Uterus (tissue), 2 donors: Measurements from ENCODE around the gene CUBN.

ENCODE experiments used
- POLR2A ChIP-seq, 2 donors: fragments of 450-650 bp; IDR thresholded peaks; one replicate each; pipeline ENCODE4 v1.6.1; 2016; ENCODE audit warnings: antibody characterized with exemption in 2 of 2, mild to moderate bottlenecking in 1 of 2, moderate library complexity in 1 of 2
- TF ChIP-seq, protein P1 (sequence below), 4 experiments: fragments of 200-600 bp in 2 of 4; fragments of 450-650 bp in 2 of 4; sonication (generic) in 2 of 4; IDR thresholded peaks; one replicate each; pipeline ENCODE4 v1.5.1; 2016 to 2019; ENCODE audit warnings: antibody characterized with exemption in 4 of 4, mild to moderate bottlenecking in 2 of 4, moderate library complexity in 1 of 4

DNA sequence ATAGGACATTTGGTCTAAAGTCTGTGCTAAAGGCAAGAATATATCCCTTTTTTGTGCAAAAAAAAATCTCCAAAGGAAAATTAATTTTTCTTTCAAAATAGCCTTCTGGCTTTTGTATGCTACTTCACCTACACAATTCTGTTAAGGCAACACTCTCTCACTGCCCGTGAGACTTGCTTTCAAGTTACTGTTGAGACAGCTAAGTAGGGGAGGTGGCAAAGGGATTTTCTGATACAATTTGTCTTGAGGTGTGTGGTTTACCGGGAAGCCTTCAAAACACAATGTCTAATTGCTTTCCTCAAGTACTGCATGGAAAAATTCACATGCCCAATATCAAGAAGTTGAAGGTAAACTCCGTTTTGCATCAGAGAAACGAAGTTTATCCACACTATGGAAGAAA lies 261.6 kb downstream of the CUBN start:
- TF ChIP-seq, protein P1, sequence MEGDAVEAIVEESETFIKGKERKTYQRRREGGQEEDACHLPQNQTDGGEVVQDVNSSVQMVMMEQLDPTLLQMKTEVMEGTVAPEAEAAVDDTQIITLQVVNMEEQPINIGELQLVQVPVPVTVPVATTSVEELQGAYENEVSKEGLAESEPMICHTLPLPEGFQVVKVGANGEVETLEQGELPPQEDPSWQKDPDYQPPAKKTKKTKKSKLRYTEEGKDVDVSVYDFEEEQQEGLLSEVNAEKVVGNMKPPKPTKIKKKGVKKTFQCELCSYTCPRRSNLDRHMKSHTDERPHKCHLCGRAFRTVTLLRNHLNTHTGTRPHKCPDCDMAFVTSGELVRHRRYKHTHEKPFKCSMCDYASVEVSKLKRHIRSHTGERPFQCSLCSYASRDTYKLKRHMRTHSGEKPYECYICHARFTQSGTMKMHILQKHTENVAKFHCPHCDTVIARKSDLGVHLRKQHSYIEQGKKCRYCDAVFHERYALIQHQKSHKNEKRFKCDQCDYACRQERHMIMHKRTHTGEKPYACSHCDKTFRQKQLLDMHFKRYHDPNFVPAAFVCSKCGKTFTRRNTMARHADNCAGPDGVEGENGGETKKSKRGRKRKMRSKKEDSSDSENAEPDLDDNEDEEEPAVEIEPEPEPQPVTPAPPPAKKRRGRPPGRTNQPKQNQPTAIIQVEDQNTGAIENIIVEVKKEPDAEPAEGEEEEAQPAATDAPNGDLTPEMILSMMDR (IDR thresholded peaks at IDR 0.05), result no peak
- TF ChIP-seq POLR2A (IDR thresholded peaks at IDR 0.05), result no peak
